HUDEP-2 (cell line): ENCODE results near the gene FXYD4.
"Not testable (repeated sequence)": the region's sequence is repeated elsewhere in the genome, so short reads cannot be mapped to it uniquely, and the experiment has no call there.

Source experiments
- DNase-seq, 76 experiments: peaks; one replicate each; lab custom pipeline; 2025; ENCODE audit not compliant: unreplicated experiment in 76 of 76; lab: John Stamatoyannopoulos, UW

FXYD4 gene

GRCh38 chr10:43409385-43410109, 38.1 kb downstream of the FXYD4 start:
- DNase-seq = peak in 57 of 76 experiments; percentile 5 to 73 (median 38)

DNA sequence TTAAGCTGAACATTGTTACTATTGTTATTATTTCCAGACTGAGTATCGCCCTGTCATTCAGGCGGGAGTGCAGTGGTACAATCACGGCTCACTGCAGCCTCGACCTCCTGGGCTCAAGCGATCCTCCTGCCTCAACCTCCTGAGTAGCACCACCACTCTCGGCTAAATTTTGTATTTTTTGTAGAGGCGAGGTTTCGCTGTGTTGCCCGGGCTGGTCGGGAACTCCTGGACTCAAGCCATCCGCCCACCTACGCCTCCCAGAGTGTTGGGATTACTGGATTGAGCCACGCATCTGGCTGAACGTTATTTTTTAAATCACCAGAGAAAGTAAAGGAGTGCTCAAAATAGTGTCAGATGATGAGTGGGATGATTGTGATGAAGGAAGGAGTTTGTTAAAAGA, 38.9 kb downstream of the FXYD4 start:
- no peak for DNase-seq

GRCh38 chr10:43411536-43411935, 40.1 kb downstream of the FXYD4 start:
- DNase-seq = no peak

DNA sequence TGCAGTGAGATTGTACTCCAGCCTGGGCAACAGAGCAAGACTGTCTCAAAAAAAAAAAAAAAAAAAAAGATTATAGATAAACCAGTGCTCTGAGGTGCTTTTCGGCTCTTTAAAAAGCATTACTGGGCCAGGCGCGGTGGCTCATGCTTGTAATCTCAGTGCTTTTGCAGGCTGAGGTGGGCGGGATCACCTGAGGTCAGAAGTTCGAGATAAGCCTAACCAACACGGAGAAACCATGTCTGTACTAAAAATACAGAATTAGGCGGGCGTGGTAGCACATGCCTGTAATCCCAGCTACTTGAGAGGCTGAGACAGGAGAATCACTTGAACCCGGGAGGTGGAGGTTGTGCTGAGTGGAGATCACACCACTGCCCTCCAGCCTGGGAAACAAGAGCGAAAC, 44.1 kb downstream of the FXYD4 start:
- DNase-seq = peak in 58 of 76 experiments; percentile 8 to 67 (median 38)

DNA sequence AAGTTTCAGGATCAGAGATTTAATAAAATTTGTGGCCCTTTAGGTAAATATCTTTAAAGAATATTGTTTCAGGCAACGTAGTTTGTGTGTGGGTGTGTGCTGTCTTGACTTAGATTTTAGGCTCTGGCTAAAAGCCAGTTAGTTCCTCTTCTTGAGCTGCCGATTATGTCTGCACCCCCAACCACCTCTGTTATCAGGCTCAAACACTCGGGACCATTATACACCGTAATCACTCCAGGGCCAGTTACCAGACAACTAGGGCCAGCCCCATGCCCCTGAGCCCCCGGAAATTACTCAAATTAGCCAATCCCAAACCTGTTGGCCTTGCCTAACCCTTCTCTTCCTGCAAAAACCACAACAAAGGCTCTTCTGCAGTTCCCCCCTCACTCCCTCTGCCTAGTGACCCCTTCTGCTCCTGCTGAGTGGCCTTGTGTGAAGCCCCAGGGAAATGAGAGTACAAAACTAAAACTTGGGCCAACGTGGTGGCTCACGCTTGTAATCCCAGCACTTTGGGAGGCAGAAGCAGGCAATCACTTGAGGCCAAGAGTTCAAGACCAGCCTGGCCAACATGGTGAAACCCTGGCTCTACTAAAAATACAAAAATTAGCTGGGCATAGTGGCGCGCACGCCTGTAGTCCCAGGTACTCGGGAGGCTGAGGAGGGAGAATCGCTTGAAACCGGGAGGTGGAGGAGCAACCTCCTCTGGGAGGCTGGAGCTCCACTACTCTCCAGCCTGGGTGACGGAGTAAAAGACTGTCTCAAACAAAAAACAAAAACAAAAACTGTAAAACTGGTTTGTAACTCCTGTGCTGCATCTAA, 46.7 kb downstream of the FXYD4 start:
- DNase-seq = peak in 74 of 76 experiments; percentile 29 to 99 (median 92)

- no peak for DNase-seq
These were observed 48.5 kb downstream of the FXYD4 start for GRCh38 chr10:43419997-43420368.

DNA sequence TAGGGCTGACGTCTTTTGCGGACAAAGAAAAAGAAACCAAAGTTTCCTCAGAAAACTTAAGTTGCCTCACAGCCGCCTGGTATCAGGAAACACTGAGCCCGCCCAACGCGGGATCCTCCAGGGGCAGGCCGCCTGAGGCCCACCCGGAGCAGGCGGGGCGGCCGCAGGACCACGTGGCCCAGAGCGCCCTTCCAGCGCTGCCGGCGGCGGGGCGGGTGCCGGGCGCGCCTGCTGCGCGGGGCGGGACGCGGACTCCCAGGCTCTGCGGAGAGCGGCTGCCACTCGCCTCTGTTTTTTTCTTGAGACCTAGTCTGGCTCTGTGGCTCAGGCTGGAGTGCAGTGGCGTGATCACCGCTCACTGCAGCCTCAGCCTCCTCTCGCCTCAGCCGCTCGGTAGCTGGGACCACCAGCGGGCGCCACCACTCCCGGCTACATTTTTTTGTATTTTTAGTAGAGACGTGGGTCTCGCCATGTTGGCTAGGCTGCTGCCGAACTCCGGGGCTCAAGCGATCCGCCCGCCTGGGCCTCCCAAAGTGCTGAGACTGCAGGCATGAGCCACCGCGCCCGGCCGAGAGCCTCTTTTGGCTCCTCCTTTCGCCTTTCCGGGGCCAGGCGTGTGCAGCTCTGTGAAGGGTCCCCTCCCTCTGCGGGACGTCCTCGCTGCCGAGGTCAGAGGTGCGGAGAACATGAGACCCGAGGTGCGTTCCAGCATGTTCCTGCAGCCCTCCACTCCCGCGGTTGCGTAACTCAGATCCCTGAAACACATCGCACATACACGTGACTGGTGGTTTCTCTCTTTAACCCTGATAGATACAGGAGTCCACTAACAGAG, 49.1 kb downstream of the FXYD4 start:
- peak in 75 of 76 experiments; percentile 43 to 88 (median 75) for DNase-seq

DNA sequence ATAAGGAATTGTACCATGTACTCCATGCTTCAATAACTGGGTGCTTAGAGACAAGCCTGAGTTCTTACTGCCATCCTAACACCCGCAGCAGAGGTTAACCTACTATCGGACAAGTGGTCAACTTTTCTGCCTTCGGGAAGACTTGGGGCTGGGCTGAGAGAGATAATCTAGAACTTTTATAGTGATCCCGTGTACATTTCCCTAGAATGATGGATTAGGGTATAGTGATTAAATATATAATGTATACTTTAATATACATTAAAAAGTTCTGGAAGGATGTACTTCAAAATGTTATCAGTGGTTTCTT, 49.7 kb downstream of the FXYD4 start:
- DNase-seq = no peak

DNA sequence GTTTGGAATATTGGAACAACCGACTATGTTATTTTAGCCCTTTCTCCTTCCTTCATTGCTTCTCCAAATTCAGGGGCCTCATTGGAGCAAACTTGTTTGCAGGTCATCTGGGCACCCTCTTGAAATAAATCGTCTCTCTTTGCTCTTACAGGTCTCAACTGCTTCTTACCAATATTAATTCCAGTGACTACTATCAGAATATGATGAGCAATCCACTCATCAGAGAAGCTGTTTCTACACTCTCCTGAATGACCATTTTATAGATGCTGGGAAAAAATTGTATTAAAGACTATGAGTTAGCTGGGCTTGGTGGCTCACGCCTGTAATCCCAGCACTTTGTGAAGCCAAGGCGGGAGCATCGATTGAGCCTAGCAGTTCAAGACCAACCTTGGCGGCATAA, 50.1 kb downstream of the FXYD4 start:
- DNase-seq = no peak

DNA sequence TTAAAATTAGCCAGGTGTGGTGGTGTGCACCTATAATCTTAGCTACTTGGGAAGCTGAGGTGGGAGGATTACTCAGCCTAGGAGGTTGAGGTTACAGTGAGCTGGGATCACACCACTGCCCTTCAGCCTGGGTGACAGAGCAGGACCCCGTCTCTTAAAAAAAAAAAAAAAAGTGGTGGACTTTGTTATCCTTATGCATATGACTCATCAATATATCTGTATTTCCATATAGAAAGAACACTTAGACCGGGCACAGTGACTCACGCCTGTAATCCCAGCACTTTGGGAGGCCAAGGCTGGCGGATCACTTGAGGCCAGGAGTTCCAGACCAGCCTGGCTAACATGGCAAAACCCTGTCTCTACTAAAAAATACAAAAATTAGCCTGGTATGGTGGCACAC, 50.5 kb downstream of the FXYD4 start:
- not testable (repeated sequence) for DNase-seq

- DNase-seq = no peak
These were observed 53.0 kb downstream of the FXYD4 start for GRCh38 chr10:43424416-43424815.
